D721Med (cell line): Measurements from ENCODE around the gene AIG1.
"Not testable (repeated sequence)": the region's sequence is repeated elsewhere in the genome, so short reads cannot be mapped to it uniquely, and the experiment has no call there.

Experiments
- DNase-seq: peaks from one replicate; pipeline ENCODE4 v3.0.0; 2011; ENCODE audit warnings: low spot score; ENCODE audit not compliant: insufficient read length
- FAIRE-seq: peaks from 2 replicates; lab custom pipeline; 2011; peaks lifted over from hg19 to GRCh38; lab: Jason Lieb, UNC
- CTCF ChIP-seq: IDR thresholded peaks from 2 replicates; pipeline ENCODE4 v1.5.1; 2012; ENCODE audit warnings: mild to moderate bottlenecking, control low read depth; ENCODE audit not compliant: insufficient read depth; ENCODE audit errors: missing control alignments

The AIG1 gene

GRCh38 chr6:143160015-143160414 lies 99.3 kb downstream of the AIG1 start:
- FAIRE-seq = no peak
- no peak for TF ChIP-seq CTCF
- no peak for DNase-seq

- FAIRE-seq = no peak
- DNase-seq = no peak
- no peak for TF ChIP-seq CTCF
These were observed 99.9 kb downstream of the AIG1 start for GRCh38 chr6:143160439-143161220.

GRCh38 chr6:143163621-143164020 lies 102.9 kb downstream of the AIG1 start:
- no peak for TF ChIP-seq CTCF
- no peak for FAIRE-seq
- DNase-seq = no peak

- TF ChIP-seq CTCF = no peak
- FAIRE-seq = no peak
- no peak for DNase-seq
These were observed 103.9 kb downstream of the AIG1 start for GRCh38 chr6:143164565-143165105.

GRCh38 chr6:143165315-143165855 lies 104.7 kb downstream of the AIG1 start:
- DNase-seq = no peak
- FAIRE-seq = no peak
- TF ChIP-seq CTCF = no peak

GRCh38 chr6:143166247-143166695 lies 105.6 kb downstream of the AIG1 start:
- FAIRE-seq = no peak
- no peak for DNase-seq
- TF ChIP-seq CTCF = no peak

- no peak for TF ChIP-seq CTCF
- FAIRE-seq (no peak), DNase-seq (no peak)
These were observed 106.5 kb downstream of the AIG1 start for GRCh38 chr6:143167224-143167623.

- DNase-seq, FAIRE-seq: not testable (repeated sequence)
These were observed 107.7 kb downstream of the AIG1 start for GRCh38 chr6:143168396-143168816.
